ENCODE data around the gene APOA5.

APOA5 gene

GRCh38 chr11:116788534-116788933, 3.1 kb downstream of the APOA5 start:
- H3K27ac ChIP-seq (ENCODE audit: low read depth, low read length), result no peak overlapping the region

GRCh38 chr11:116787786-116788486, 3.7 kb downstream of the APOA5 start, which contains the start of gene ZPR1:
Gene ZPR1, minus strand, starts transcription at chr11:116788023. Its CDS starts 33 bp downstream, at chr11:116787990.
- Histone ChIP-seq H3K4me3 (ENCODE audit: insufficient read depth, low read length, poor library complexity, severe bottlenecking) (peak within 1 kb of the TSS; percentile 98), H3K36me3 (ENCODE audit: low read length) (peaks cover 19% of the 10 kb centered on the region), H2AFZ (ENCODE audit: low read depth, low read length, severe bottlenecking) (peak within 1 kb of the TSS; percentile 98), H3K9ac (ENCODE audit: low read length) (peak within 1 kb of the TSS; percentile 88), H3K4me2 (ENCODE audit: low read depth, low read length, poor library complexity, severe bottlenecking) (peak within 1 kb of the TSS; percentile 67), H4K20me1 (ENCODE audit: low read depth, low read length) (no peaks in the 10 kb centered on the region), H3K9me3 (ENCODE audit: insufficient read depth, low read length) (no peaks in the 10 kb centered on the region), H3K9me2 (replicated peaks; ENCODE audit: insufficient read depth, low read length) (no peaks in the 10 kb centered on the region), H3K27ac (ENCODE audit: low read depth, low read length) (peak within 1 kb of the TSS; percentile 20; the same call in 1 of the 2 replicates), H3F3A (ENCODE audit: insufficient read depth) (no peaks in the 10 kb centered on the region), H3K79me2 (ENCODE audit: insufficient read depth, low read length) (peaks cover 30% of the 10 kb centered on the region), H3K27me3 (ENCODE audit: low read length) (no peaks in the 10 kb centered on the region)
- TF ChIP-seq, protein P1, sequence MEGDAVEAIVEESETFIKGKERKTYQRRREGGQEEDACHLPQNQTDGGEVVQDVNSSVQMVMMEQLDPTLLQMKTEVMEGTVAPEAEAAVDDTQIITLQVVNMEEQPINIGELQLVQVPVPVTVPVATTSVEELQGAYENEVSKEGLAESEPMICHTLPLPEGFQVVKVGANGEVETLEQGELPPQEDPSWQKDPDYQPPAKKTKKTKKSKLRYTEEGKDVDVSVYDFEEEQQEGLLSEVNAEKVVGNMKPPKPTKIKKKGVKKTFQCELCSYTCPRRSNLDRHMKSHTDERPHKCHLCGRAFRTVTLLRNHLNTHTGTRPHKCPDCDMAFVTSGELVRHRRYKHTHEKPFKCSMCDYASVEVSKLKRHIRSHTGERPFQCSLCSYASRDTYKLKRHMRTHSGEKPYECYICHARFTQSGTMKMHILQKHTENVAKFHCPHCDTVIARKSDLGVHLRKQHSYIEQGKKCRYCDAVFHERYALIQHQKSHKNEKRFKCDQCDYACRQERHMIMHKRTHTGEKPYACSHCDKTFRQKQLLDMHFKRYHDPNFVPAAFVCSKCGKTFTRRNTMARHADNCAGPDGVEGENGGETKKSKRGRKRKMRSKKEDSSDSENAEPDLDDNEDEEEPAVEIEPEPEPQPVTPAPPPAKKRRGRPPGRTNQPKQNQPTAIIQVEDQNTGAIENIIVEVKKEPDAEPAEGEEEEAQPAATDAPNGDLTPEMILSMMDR (IDR thresholded peaks at IDR 0.05; ENCODE audit: insufficient read depth, low read length, poor library complexity, severe bottlenecking), result no peak
- TF ChIP-seq EZH2phosphoT487 (conservative IDR thresholded peaks at IDR 0.05; ENCODE audit: low read length), result no peak

More at GRCh38 chr11:116788534-116788933, 3.1 kb downstream of the APOA5 start:
- Histone ChIP-seq H3K4me2 (ENCODE audit: low read depth, low read length, poor library complexity, severe bottlenecking) (peak overlapping the region; percentile 67), H3F3A (ENCODE audit: insufficient read depth) (no peaks in the 10 kb centered on the region), H3K36me3 (ENCODE audit: low read length) (peaks cover 19% of the 10 kb centered on the region), H3K79me2 (ENCODE audit: insufficient read depth, low read length) (peaks cover 30% of the 10 kb centered on the region), H3K9ac (ENCODE audit: low read length) (peak overlapping the region; percentile 88), H4K20me1 (ENCODE audit: low read depth, low read length) (no peaks in the 10 kb centered on the region), H3K9me2 (replicated peaks; ENCODE audit: insufficient read depth, low read length) (no peaks in the 10 kb centered on the region), H3K27me3 (ENCODE audit: low read length) (no peaks in the 10 kb centered on the region), H3K9me3 (ENCODE audit: insufficient read depth, low read length) (no peaks in the 10 kb centered on the region), H2AFZ (ENCODE audit: low read depth, low read length, severe bottlenecking) (peak overlapping the region; percentile 98), H3K4me3 (ENCODE audit: insufficient read depth, low read length, poor library complexity, severe bottlenecking) (peak overlapping the region; percentile 98)
- TF ChIP-seq EZH2phosphoT487 (conservative IDR thresholded peaks at IDR 0.05; ENCODE audit: low read length), result no peak
- TF ChIP-seq, protein P1 (IDR thresholded peaks at IDR 0.05; ENCODE audit: insufficient read depth, low read length, poor library complexity, severe bottlenecking), result no peak

- no peaks in the 10 kb centered on the region for H3K9me3 ChIP-seq (ENCODE audit: insufficient read depth, low read length)
- peak overlapping the region; percentile 20; the same call in 1 of the 2 replicates for H3K27ac ChIP-seq (ENCODE audit: low read depth, low read length)
- TF ChIP-seq, protein P1 (IDR thresholded peaks at IDR 0.05; ENCODE audit: insufficient read depth, low read length, poor library complexity, severe bottlenecking), result no peak
- H3K79me2 ChIP-seq (ENCODE audit: insufficient read depth, low read length), result peaks cover 30% of the 10 kb centered on the region
- peak overlapping the region; percentile 98 for H3K4me3 ChIP-seq (ENCODE audit: insufficient read depth, low read length, poor library complexity, severe bottlenecking)
- H3K9me2 ChIP-seq (replicated peaks; ENCODE audit: insufficient read depth, low read length), result no peaks in the 10 kb centered on the region
- no peaks in the 10 kb centered on the region for H3K27me3 ChIP-seq (ENCODE audit: low read length)
- H3K4me2 ChIP-seq (ENCODE audit: low read depth, low read length, poor library complexity, severe bottlenecking), result peak overlapping the region; percentile 67
- peaks cover 19% of the 10 kb centered on the region for H3K36me3 ChIP-seq (ENCODE audit: low read length)
- H4K20me1 ChIP-seq (ENCODE audit: low read depth, low read length), result no peaks in the 10 kb centered on the region
- no peaks in the 10 kb centered on the region for H3F3A ChIP-seq (ENCODE audit: insufficient read depth)
- H2AFZ ChIP-seq (ENCODE audit: low read depth, low read length, severe bottlenecking), result peak overlapping the region; percentile 98
- peak overlapping the region; percentile 88 for H3K9ac ChIP-seq (ENCODE audit: low read length)
Measured at GRCh38 chr11:116787436-116787785, 4.3 kb downstream of the APOA5 start.
